SK-N-SH (cell line): Measurements from ENCODE around the gene IL31RA.

Experiments used
- EZH2phosphoT487 ChIP-seq: fragments of 200-600 bp; sonication (generic); IDR thresholded peaks from 2 replicates; pipeline ENCODE4 v1.6.1; 2017; ENCODE audit warnings: low read depth, mixed run types, mild to moderate bottlenecking, antibody characterized with exemption, moderate library complexity, borderline replicate concordance
- MAX ChIP-seq: IDR thresholded peaks from 2 replicates; pipeline ENCODE4 v1.4.0; 2012; ENCODE audit warnings: low read depth
- MXI1 ChIP-seq: IDR thresholded peaks from 2 replicates; pipeline ENCODE4 v1.6.1; 2012; ENCODE audit warnings: mild to moderate bottlenecking, low read depth, low read length, improper control_type of control experiment
- REST ChIP-seq: IDR thresholded peaks from 2 replicates; pipeline ENCODE4 v1.6.1; 2012; ENCODE audit warnings: mild to moderate bottlenecking, low read depth, low read length, moderate library complexity
- RXRA ChIP-seq: IDR thresholded peaks from 2 replicates; pipeline ENCODE4 v1.4.0; 2012; ENCODE audit warnings: low read depth, mild to moderate bottlenecking, borderline replicate concordance
- TEAD4 ChIP-seq: IDR thresholded peaks from 2 replicates; pipeline ENCODE4 v1.4.0; 2012; ENCODE audit warnings: mild to moderate bottlenecking, borderline replicate concordance; ENCODE audit not compliant: insufficient read depth
- USF1 ChIP-seq: IDR thresholded peaks from 2 replicates; pipeline ENCODE4 v1.4.0; 2012; ENCODE audit warnings: low read depth, borderline replicate concordance
- TF ChIP-seq, protein P1 (sequence below): fragments of 200-600 bp; sonication (generic); IDR thresholded peaks from 2 replicates; pipeline ENCODE4 v1.6.1; 2017; ENCODE audit warnings: antibody characterized with exemption, mild to moderate bottlenecking, moderate library complexity
- TF ChIP-seq, protein P2 (sequence below): IDR thresholded peaks from 2 replicates; pipeline ENCODE4 v1.4.0; 2012; ENCODE audit warnings: low read depth, borderline replicate concordance

DNA sequence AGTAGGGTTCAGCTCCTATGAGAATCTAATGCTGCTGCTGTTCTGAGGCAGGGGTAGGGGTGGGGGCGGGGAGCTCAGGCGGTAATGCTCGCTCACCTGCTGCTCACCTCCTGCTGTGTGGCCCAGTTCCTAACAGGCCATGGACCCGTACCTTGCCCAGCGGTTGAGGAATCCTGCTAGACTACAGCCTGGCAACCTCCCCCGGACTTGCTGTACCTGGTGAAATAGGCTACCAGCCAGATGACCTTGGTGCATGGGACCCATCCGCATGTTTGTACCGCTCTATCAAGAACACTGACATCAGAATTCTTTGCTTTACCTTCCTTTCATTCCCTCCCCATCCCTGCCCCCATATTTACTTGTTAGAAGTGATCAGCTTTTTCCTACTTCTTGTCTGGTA, 15.3 kb downstream of the IL31RA start:
- TF ChIP-seq, protein P1, sequence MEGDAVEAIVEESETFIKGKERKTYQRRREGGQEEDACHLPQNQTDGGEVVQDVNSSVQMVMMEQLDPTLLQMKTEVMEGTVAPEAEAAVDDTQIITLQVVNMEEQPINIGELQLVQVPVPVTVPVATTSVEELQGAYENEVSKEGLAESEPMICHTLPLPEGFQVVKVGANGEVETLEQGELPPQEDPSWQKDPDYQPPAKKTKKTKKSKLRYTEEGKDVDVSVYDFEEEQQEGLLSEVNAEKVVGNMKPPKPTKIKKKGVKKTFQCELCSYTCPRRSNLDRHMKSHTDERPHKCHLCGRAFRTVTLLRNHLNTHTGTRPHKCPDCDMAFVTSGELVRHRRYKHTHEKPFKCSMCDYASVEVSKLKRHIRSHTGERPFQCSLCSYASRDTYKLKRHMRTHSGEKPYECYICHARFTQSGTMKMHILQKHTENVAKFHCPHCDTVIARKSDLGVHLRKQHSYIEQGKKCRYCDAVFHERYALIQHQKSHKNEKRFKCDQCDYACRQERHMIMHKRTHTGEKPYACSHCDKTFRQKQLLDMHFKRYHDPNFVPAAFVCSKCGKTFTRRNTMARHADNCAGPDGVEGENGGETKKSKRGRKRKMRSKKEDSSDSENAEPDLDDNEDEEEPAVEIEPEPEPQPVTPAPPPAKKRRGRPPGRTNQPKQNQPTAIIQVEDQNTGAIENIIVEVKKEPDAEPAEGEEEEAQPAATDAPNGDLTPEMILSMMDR: no peak
- TF ChIP-seq USF1 (no peak), MAX (no peak), REST (no peak), TEAD4 (no peak), RXRA (no peak), EZH2phosphoT487 (no peak), MXI1 (no peak)
- TF ChIP-seq, protein P2, sequence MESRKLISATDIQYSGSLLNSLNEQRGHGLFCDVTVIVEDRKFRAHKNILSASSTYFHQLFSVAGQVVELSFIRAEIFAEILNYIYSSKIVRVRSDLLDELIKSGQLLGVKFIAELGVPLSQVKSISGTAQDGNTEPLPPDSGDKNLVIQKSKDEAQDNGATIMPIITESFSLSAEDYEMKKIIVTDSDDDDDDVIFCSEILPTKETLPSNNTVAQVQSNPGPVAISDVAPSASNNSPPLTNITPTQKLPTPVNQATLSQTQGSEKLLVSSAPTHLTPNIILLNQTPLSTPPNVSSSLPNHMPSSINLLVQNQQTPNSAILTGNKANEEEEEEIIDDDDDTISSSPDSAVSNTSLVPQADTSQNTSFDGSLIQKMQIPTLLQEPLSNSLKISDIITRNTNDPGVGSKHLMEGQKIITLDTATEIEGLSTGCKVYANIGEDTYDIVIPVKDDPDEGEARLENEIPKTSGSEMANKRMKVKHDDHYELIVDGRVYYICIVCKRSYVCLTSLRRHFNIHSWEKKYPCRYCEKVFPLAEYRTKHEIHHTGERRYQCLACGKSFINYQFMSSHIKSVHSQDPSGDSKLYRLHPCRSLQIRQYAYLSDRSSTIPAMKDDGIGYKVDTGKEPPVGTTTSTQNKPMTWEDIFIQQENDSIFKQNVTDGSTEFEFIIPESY: no peak
